IMR-90 (cell line): ENCODE data around the gene GNG12.

ENCODE experiments used
- CTCF ChIP-seq: conservative IDR thresholded peaks from 2 replicates; pipeline ENCODE4 v1.5.1; 2012; ENCODE audit warnings: mild to moderate bottlenecking, low read depth, low read length, improper control_type of control experiment
- RAD21 ChIP-seq: IDR thresholded peaks from 2 replicates; pipeline ENCODE4 v1.6.1; 2012; ENCODE audit warnings: low read length, improper control_type of control experiment

DNA sequence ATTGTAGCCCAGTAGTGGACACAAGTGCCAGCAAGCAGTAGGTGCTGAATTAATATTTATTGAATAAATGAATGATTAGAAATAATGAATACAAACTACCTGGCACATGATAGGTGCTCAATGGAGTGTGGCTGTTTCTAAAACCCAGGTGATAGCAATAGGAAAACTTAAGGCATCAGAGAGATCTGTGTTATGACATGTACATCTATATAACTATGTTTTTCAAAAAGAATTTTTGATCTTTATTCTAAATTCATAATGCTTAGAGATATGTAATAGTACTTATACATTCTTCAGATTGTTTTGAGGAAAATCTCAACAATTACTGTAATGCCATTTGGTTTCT lies 143.3 kb downstream of the GNG12 start:
- TF ChIP-seq CTCF (no peak), RAD21 (no peak)
